Stimulated activated CD8-positive, alpha-beta memory T cell treated with anti-CD3 and anti-CD28 coated beads, Interleukin-15, amount 100 ng/mL, for 24 hours (primary cell): ENCODE measurements around the gene IDS.
A peak's percentile ranks its signal among the peaks of the same experiment; 100 is the strongest.
"Not testable (repeated sequence)": the region's sequence is repeated elsewhere in the genome, so short reads cannot be mapped to it uniquely, and the experiment has no call there.

Experiments used
- DNase-seq: peaks from one replicate; pipeline ENCODE4 v3.0.0-alpha.2; 2020; ENCODE audit warnings: low read depth

Gene IDS

GRCh38 chrX:149498767-149499166 is 6.3 kb downstream of the IDS start:
- DNase-seq, result no peak

GRCh38 chrX:149497626-149498025 is 7.5 kb downstream of the IDS start:
- DNase-seq, result no peak

DNA sequence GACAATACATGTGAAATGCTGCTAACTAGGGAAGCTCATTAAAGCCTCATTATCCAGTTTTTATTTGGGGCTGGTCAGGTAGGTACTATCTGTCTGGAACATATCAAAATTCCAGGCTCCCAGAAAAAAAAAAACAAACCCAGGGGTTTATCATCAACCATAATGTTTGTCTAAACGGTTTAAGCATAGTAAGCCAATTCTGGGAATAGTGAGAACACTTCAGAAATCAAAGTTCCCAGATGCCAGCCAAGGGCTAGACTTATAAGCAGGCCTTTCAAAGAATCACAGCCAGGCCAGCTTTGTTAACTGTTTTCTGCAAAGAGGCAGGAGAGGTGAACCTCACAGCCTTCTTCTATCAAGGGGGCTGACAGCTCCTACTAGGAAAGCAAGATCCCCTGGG is 8.1 kb downstream of the IDS start:
- DNase-seq, result no peak

DNA sequence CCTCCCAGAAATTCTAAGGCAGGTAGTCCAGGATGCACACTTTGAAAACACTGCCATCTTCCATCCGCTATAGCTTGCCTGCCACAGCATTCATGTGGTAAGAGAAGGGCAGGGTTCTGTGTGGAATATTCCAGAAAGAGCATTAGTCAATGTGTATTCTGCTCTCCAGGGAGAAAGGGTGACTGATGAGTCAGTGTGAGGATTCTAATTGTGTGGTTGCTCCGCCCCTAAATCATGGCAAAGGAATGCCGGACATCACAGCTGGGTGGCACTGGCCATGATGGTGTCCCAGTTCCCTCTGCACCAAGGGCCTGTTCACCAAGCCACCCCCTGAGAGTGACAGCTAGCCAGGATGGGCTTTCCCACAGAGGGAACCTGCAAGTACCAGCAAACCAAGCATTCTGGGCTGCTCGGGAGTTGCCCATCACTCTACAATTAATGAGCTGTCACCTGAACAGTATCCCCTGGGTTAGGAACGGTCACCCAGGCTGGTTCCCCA is 9.5 kb downstream of the IDS start:
- DNase-seq, result no peak

GRCh38 chrX:149494844-149495565 is 10.1 kb downstream of the IDS start:
- DNase-seq, result no peak

GRCh38 chrX:149493567-149494562 is 11.2 kb downstream of the IDS start:
- no peak for DNase-seq

DNA sequence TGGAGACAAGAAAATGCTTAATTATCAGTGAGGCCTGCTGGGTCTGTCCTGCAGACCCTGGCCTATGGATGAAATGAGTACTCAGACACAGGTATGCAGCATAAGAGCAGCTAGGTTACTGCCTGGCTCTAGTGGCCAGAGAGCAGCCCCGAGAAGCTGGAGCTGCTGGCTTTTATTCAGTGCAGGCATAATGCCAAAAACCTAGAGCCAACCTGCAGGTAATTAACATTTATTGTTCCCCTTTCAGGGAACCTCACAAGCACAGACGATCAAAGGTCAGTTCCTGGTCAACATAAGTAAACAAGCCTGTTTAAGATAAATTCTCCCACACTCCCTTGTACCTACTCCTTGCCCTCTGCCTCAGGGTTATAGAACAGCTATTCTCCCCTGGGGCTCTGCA is 13.3 kb downstream of the IDS start:
- no peak for DNase-seq

DNA sequence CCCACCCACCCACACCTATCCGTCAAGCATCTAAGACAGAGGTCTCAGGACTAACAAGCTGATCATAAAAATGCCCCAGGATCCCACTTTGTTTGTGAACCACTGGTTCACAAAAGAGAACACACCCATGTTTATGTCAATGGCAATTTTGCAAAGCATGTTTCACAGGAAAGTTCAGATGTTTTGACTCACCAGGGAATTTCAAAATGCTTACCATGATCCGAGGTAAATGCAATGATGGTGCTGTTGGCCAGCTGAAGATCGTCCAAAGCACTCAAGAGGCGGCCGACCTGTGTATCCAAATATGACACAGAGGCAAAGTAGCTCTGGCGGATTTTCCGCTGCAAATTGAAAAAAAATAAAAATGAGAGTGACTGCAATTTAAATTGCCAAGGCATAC is 15.0 kb downstream of the IDS start:
- DNase-seq, result no peak

- DNase-seq, result not testable (repeated sequence)
Measured at GRCh38 chrX:149488411-149489052, 16.6 kb downstream of the IDS start.

GRCh38 chrX:149488008-149488407 is 17.1 kb downstream of the IDS start:
- DNase-seq, result not testable (repeated sequence)

DNA sequence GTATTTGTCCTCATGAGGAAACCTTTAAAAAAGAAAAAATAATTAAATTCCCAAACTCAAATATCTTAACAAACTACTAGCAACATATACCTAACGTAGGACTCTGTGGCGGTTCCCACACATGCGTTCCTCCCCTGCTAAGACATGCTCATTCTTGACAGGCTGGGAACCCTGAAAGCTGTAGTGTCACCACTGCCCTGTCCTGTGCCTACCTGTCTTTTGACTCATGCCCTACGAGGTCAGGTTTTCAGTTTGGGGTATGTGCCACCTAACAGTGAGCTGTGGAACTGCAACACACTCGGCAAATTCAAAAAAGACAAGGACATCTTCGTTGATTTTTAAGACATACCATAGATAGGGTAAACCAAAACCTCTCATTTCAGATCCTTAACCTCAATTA is 17.8 kb downstream of the IDS start:
- DNase-seq, result no peak

DNA sequence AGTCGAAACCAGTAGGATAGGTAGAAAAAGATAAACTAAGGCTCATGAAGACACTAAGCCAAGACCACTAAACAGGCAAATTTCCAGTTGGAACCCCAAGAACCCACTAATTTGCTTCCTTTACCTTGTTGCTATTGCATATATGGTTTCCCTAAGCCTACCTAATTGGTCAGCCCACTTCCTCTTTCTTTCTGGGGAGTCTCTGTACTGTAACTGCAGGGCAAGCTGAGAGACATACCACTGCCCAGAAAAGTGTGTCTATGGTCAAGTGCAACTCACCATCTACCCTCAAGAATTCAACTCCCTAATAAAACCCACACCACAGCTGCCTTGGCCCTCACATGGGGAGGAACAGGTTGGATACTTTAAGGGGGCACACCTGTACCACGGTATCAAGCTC is 28.6 kb downstream of the IDS start:
- DNase-seq, result no peak

GRCh38 chrX:149473966-149474365 is 31.1 kb downstream of the IDS start:
- DNase-seq, result no peak

GRCh38 chrX:149473092-149473491 is 32.0 kb downstream of the IDS start:
- no peak for DNase-seq

DNA sequence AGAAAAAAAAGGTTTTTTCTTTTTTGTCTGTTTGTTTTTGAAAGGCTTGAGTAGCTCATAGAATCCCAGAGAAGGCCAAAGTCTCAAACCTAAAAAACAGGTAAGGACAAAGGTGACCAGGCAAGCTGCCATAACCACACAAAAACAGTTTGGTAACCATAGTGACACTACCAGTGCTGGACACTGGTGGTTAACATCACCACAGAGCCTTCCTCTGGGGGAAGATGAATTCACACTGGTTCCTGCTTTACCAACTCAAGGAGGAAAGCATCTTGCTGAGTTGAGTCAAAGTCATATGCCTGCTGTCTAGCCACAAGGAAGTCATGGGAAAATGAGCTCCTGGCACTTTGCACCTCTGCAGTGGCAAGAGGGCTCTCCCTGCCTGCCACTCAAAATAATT is 32.5 kb downstream of the IDS start:
- DNase-seq, result no peak

DNA sequence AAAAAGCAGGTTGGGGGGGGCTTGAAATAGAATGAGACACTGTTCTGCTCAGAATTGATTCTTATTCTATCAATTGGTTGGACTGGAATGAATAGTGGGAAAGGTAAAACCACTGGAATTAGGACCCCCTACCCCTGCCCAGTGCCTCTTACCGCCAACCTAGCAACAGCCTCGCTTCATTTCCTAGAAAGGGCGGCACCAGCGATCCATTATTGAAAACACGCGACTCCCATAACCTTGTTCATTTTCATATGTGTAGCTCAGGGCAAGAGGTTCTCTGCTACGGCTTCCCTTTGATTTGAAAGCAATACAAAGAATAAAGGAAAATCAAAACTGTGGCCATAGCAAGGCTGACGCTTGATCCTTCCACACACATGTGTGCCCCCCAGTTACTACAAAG is 33.7 kb downstream of the IDS start:
- DNase-seq, result no peak

DNA sequence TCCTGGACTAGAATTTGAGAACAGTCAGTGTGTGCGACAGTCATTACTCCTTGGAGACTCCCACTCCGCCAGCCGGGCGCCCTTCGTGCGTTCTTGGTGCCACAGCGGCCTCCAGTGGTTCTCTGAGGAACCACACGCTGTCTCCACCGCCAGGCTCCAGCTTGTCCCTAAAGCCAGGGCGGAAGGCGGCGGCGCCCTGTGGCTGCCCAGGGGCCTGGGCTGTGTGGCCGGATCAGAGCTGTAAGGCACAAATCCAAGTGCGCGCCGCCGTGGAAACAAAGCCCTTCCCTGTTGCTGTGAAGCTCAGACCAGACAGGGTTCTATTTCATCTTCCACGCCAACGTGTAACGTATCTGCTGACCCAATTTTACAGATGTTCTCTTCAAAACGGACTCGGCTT is 34.2 kb downstream of the IDS start:
- DNase-seq, result peak; percentile 40

GRCh38 chrX:149469406-149469805 is 35.7 kb downstream of the IDS start:
- DNase-seq, result no peak

- DNase-seq, result no peak
Measured at GRCh38 chrX:149467920-149468319, 37.2 kb downstream of the IDS start.

DNA sequence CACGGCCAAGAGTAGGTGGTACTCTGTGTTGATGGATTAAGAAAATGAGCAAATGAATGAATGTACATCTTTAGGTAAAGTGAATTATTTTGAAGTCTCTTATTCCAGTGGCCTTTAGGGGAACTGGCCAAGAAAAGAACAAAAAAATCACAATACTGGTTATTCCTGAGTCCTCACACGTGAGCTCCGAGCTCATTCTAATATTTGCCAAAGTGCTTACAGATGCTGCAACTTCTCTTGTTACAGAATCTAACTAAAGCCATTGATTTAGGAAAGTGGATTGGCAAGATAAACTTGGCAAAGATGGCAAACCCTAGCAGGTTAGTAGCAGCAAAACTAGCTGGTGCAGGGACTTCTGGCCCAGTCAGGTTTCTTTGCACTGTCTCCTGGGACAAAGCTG is 37.6 kb downstream of the IDS start:
- no peak for DNase-seq

- DNase-seq, result no peak
Measured at GRCh38 chrX:149462849-149463248, 42.3 kb downstream of the IDS start.

DNA sequence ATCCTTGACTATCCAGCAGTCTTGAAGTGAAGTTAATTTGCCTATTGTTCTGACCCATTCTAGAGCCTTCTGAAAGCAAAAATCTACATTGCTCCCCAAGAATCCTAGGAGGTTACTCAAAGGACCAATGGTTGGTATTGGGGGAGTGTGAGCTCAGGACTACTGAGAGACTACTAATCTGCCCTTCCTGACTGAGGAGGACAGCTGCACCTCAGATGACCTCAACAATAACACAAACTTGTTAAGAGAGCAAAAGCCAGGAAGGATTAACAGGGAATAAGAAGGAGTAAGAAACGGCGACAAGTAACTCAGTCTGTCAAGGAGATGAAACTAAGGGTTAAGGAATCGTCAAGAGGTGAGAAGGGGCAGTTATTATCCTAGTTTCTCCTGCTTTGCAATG is 43.4 kb downstream of the IDS start:
- DNase-seq, result no peak

- no peak for DNase-seq
Measured at GRCh38 chrX:149458586-149458985, 46.5 kb downstream of the IDS start.
